Measurements from ENCODE around the gene LRRC23. TPM values are rescaled to one million over a fixed set of nuclear protein-coding genes. Genes with fewer than 3 reads are reported as not detected.

Gene LRRC23
- total and polyA plus RNA-seq, 2 experiments from 2014 or later: 2.4 to 9.1 TPM

DNA sequence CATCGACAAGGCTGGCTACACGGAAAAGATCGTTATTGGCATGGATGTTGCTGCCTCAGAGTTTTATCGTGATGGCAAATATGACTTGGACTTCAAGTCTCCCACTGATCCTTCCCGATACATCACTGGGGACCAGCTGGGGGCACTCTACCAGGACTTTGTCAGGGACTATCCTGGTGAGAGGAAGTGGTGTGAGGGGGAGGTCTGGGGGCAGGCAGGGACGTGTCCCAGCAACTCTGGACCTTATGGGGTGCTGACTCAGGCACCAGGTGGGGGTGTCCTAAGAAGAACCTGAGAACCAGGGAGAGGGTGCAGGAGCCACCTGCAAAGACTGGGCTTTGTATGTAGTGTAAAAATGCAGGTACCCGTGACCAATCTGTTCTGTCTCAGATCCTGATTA is 15.0 kb downstream of the LRRC23 start:
- TF ChIP-seq, protein P1, sequence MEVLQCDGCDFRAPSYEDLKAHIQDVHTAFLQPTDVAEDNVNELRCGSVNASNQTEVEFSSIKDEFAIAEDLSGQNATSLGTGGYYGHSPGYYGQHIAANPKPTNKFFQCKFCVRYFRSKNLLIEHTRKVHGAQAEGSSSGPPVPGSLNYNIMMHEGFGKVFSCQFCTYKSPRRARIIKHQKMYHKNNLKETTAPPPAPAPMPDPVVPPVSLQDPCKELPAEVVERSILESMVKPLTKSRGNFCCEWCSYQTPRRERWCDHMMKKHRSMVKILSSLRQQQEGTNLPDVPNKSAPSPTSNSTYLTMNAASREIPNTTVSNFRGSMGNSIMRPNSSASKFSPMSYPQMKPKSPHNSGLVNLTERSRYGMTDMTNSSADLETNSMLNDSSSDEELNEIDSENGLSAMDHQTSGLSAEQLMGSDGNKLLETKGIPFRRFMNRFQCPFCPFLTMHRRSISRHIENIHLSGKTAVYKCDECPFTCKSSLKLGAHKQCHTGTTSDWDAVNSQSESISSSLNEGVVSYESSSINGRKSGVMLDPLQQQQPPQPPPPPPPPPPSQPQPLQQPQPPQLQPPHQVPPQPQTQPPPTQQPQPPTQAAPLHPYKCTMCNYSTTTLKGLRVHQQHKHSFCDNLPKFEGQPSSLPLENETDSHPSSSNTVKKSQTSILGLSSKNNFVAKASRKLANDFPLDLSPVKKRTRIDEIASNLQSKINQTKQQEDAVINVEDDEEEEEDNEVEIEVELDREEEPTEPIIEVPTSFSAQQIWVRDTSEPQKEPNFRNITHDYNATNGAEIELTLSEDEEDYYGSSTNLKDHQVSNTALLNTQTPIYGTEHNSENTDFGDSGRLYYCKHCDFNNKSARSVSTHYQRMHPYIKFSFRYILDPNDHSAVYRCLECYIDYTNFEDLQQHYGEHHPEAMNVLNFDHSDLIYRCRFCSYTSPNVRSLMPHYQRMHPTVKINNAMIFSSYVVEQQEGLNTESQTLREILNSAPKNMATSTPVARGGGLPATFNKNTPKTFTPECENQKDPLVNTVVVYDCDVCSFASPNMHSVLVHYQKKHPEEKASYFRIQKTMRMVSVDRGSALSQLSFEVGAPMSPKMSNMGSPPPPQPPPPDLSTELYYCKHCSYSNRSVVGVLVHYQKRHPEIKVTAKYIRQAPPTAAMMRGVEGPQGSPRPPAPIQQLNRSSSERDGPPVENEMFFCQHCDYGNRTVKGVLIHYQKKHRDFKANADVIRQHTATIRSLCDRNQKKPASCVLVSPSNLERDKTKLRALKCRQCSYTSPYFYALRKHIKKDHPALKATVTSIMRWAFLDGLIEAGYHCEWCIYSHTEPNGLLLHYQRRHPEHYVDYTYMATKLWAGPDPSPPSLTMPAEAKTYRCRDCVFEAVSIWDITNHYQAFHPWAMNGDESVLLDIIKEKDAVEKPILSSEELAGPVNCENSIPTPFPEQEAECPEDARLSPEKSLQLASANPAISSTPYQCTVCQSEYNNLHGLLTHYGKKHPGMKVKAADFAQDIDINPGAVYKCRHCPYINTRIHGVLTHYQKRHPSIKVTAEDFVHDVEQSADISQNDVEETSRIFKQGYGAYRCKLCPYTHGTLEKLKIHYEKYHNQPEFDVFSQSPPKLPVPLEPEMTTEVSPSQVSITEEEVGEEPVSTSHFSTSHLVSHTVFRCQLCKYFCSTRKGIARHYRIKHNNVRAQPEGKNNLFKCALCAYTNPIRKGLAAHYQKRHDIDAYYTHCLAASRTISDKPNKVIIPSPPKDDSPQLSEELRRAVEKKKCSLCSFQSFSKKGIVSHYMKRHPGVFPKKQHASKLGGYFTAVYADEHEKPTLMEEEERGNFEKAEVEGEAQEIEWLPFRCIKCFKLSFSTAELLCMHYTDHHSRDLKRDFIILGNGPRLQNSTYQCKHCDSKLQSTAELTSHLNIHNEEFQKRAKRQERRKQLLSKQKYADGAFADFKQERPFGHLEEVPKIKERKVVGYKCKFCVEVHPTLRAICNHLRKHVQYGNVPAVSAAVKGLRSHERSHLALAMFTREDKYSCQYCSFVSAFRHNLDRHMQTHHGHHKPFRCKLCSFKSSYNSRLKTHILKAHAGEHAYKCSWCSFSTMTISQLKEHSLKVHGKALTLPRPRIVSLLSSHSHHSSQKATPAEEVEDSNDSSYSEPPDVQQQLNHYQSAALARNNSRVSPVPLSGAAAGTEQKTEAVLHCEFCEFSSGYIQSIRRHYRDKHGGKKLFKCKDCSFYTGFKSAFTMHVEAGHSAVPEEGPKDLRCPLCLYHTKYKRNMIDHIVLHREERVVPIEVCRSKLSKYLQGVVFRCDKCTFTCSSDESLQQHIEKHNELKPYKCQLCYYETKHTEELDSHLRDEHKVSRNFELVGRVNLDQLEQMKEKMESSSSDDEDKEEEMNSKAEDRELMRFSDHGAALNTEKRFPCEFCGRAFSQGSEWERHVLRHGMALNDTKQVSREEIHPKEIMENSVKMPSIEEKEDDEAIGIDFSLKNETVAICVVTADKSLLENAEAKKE (CRISPR knock-in tag; IDR thresholded peaks at IDR 0.05): no peak
- TF ChIP-seq, protein P2, sequence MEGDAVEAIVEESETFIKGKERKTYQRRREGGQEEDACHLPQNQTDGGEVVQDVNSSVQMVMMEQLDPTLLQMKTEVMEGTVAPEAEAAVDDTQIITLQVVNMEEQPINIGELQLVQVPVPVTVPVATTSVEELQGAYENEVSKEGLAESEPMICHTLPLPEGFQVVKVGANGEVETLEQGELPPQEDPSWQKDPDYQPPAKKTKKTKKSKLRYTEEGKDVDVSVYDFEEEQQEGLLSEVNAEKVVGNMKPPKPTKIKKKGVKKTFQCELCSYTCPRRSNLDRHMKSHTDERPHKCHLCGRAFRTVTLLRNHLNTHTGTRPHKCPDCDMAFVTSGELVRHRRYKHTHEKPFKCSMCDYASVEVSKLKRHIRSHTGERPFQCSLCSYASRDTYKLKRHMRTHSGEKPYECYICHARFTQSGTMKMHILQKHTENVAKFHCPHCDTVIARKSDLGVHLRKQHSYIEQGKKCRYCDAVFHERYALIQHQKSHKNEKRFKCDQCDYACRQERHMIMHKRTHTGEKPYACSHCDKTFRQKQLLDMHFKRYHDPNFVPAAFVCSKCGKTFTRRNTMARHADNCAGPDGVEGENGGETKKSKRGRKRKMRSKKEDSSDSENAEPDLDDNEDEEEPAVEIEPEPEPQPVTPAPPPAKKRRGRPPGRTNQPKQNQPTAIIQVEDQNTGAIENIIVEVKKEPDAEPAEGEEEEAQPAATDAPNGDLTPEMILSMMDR (conservative IDR thresholded peaks at IDR 0.05; ENCODE audit: low read depth in 2 of 2): peak; percentile 15 to 40; a peak in 3 of 4 replicates
- Mint-ChIP-seq H3K27me3 (ENCODE audit: insufficient read depth, low read depth, poor library complexity) (peaks cover 21% of the 10 kb centered on the region), H3K36me3 (ENCODE audit: low read depth) (peaks cover 68% of the 10 kb centered on the region), H3K27ac (peak overlapping the region; percentile 72), H3K4me1 (peaks cover 44% of the 10 kb centered on the region), H3K9me3 (no peaks in the 10 kb centered on the region), H3K4me3 (no peak overlapping the region; the same call in 2 of the 3 replicates)
- DNase-seq (ENCODE audit: low spot score) (no peak), ATAC-seq (no peak)
- Histone ChIP-seq H3K27ac (ENCODE audit: low read depth) (no peak overlapping the region), H4K20me1 (replicated peaks; ENCODE audit: insufficient read depth) (no peaks in the 10 kb centered on the region), H3K4me3 (no peak overlapping the region), H3K4me2 (no peak overlapping the region), H3K4me1 (ENCODE audit: insufficient read depth) (peaks cover 9% of the 10 kb centered on the region), H3K79me2 (replicated peaks; ENCODE audit: insufficient read depth) (peaks cover 7% of the 10 kb centered on the region), H3K36me3 (ENCODE audit: insufficient read depth) (peaks cover 6% of the 10 kb centered on the region), H3F3A (replicated peaks; ENCODE audit: low read depth) (peaks cover 14% of the 10 kb centered on the region; the same call in 1 of the 2 replicates), H2AFZ (no peak overlapping the region), H3K27me3 (ENCODE audit: insufficient read depth) (no peaks in the 10 kb centered on the region), H3K9me2 (ENCODE audit: insufficient read depth) (no peaks in the 10 kb centered on the region)

DNA sequence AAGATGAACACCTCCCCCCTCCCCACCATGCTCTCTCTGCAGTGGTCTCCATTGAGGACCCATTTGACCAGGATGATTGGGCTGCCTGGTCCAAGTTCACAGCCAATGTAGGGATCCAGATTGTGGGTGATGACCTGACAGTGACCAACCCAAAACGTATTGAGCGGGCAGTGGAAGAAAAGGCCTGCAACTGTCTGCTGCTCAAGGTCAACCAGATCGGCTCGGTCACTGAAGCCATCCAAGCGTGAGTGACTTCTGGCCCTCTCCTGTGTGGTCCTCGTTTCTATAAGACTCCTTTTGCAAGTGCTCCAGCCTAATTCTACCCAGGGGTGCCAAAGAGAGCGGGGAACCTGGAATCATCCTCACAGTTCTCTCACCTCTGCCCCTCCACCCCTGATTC is 16.9 kb downstream of the LRRC23 start:
- Mint-ChIP-seq H3K27ac (peak overlapping the region; percentile 74), H3K27me3 (ENCODE audit: insufficient read depth, low read depth, poor library complexity) (peaks cover 27% of the 10 kb centered on the region), H3K4me3 (no peak overlapping the region)

More for the DNA sequence above, 16.9 kb downstream of the LRRC23 start:
- H3F3A ChIP-seq (replicated peaks; ENCODE audit: low read depth): peaks cover 18% of the 10 kb centered on the region
- no peak for DNase-seq (ENCODE audit: low spot score)
- peaks cover 4% of the 10 kb centered on the region for H3K36me3 ChIP-seq (ENCODE audit: insufficient read depth)
- H3K4me3 ChIP-seq: no peak overlapping the region
- TF ChIP-seq, protein P3, sequence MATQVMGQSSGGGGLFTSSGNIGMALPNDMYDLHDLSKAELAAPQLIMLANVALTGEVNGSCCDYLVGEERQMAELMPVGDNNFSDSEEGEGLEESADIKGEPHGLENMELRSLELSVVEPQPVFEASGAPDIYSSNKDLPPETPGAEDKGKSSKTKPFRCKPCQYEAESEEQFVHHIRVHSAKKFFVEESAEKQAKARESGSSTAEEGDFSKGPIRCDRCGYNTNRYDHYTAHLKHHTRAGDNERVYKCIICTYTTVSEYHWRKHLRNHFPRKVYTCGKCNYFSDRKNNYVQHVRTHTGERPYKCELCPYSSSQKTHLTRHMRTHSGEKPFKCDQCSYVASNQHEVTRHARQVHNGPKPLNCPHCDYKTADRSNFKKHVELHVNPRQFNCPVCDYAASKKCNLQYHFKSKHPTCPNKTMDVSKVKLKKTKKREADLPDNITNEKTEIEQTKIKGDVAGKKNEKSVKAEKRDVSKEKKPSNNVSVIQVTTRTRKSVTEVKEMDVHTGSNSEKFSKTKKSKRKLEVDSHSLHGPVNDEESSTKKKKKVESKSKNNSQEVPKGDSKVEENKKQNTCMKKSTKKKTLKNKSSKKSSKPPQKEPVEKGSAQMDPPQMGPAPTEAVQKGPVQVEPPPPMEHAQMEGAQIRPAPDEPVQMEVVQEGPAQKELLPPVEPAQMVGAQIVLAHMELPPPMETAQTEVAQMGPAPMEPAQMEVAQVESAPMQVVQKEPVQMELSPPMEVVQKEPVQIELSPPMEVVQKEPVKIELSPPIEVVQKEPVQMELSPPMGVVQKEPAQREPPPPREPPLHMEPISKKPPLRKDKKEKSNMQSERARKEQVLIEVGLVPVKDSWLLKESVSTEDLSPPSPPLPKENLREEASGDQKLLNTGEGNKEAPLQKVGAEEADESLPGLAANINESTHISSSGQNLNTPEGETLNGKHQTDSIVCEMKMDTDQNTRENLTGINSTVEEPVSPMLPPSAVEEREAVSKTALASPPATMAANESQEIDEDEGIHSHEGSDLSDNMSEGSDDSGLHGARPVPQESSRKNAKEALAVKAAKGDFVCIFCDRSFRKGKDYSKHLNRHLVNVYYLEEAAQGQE (IDR thresholded peaks at IDR 0.05; ENCODE audit: unreplicated experiment): no peak
- Mint-ChIP-seq H3K9me3 (no peaks in the 10 kb centered on the region; the same call in 2 of the 3 replicates), H3K36me3 (ENCODE audit: low read depth) (peaks cover 57% of the 10 kb centered on the region), H3K4me1 (peaks cover 52% of the 10 kb centered on the region)
- H2AFZ ChIP-seq: no peak overlapping the region
- no peaks in the 10 kb centered on the region for H3K79me2 ChIP-seq (replicated peaks; ENCODE audit: insufficient read depth)
- H3K27ac ChIP-seq (ENCODE audit: low read depth): no peak overlapping the region
- no peak for ATAC-seq
- H3K27me3 ChIP-seq (ENCODE audit: insufficient read depth): no peaks in the 10 kb centered on the region
- H3K4me1 ChIP-seq (ENCODE audit: insufficient read depth): peaks cover 22% of the 10 kb centered on the region
- H3K4me2 ChIP-seq: no peak overlapping the region
- H3K9me2 ChIP-seq (ENCODE audit: insufficient read depth): no peaks in the 10 kb centered on the region
- no peaks in the 10 kb centered on the region for H4K20me1 ChIP-seq (replicated peaks; ENCODE audit: insufficient read depth)

All from GM23338 (cell line).